Right lobe of liver (tissue), 4 donors: ENCODE data around the gene DNASE1L3.

Experiments used
- POLR2A ChIP-seq: fragments of 450-650 bp; IDR thresholded peaks from one replicate; pipeline ENCODE4 v1.6.1; 2017; ENCODE audit warnings: antibody characterized with exemption, mild to moderate bottlenecking
- TF ChIP-seq, protein P1 (sequence below), 4 donors: fragments of 200-600 bp in 3 of 4; fragments of 450-650 bp in 1 of 4; IDR thresholded peaks; one replicate each; pipeline versions ENCODE4 v1.5.1 to v1.8.0; 2016 to 2022; ENCODE audit warnings: antibody characterized with exemption in 4 of 4, mild to moderate bottlenecking in 2 of 4
- donor health status: DM: no; HTN: no; CAD: no.
- donor health status: DM: no; HTN: no; CAD: no.
- donor health status: DM: no; HTN: yes; CAD: no.

DNA sequence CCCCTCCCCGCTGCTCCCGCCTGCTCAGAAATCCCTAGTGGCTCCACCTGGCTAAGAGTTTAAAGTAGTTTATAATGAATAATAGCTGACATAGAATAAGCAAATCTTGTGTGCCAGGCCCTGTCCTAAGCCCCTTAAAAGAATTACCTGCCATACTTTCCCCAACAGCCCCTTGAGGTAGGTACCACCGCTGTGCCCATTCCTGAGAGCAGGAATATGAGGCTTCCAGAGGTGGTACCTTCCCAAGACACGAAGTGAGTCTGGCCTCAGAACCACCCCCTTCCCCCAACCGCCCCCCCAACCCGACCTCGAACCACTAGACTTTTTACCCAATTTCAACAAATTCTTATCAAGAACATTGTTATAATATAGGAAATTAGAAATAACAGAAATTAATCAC, 28.1 kb upstream of the DNASE1L3 start:
- TF ChIP-seq, protein P1, sequence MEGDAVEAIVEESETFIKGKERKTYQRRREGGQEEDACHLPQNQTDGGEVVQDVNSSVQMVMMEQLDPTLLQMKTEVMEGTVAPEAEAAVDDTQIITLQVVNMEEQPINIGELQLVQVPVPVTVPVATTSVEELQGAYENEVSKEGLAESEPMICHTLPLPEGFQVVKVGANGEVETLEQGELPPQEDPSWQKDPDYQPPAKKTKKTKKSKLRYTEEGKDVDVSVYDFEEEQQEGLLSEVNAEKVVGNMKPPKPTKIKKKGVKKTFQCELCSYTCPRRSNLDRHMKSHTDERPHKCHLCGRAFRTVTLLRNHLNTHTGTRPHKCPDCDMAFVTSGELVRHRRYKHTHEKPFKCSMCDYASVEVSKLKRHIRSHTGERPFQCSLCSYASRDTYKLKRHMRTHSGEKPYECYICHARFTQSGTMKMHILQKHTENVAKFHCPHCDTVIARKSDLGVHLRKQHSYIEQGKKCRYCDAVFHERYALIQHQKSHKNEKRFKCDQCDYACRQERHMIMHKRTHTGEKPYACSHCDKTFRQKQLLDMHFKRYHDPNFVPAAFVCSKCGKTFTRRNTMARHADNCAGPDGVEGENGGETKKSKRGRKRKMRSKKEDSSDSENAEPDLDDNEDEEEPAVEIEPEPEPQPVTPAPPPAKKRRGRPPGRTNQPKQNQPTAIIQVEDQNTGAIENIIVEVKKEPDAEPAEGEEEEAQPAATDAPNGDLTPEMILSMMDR (IDR thresholded peaks at IDR 0.05) = no peak
- TF ChIP-seq POLR2A = no peak
